HL-60 (cell line): ENCODE measurements around the gene IGFL2.

ENCODE experiments used
- DNase-seq, 2 experiments: peaks; one replicate each; pipeline ENCODE4 v3.0.0-alpha.2; 2010 to 2020; ENCODE audit warnings: low read depth in 1 of 2, low spot score in 1 of 2
- H3K27ac ChIP-seq: fragments of 250-450 bp; sonication (Bioruptor Pico); replicated peaks from 2 replicates; pipeline ENCODE4 v1.5.1; 2020; ENCODE audit warnings: mild to moderate bottlenecking, moderate library complexity
- H3K27me3 ChIP-seq: fragments of 250-450 bp; sonication (Bioruptor Pico); 2 replicates; pipeline ENCODE4 v1.5.1; 2021; ENCODE audit warnings: mild to moderate bottlenecking, moderate library complexity; ENCODE audit not compliant: insufficient read depth, poor library complexity, severe bottlenecking
- H3K4me3 ChIP-seq: replicated peaks from 2 replicates; pipeline ENCODE4 v1.5.1; 2011; ENCODE audit warnings: mild to moderate bottlenecking, control low read depth, low read length; ENCODE audit not compliant: insufficient read depth
- GABPA ChIP-seq: IDR thresholded peaks from 2 replicates; pipeline ENCODE4 v1.6.1; 2012; ENCODE audit warnings: low read depth
- POLR2AphosphoS5 ChIP-seq: IDR thresholded peaks from 2 replicates; pipeline ENCODE4 v1.6.1; 2012; ENCODE audit warnings: low read depth
- REST ChIP-seq: IDR thresholded peaks from 2 replicates; pipeline ENCODE4 v1.6.1; 2012; ENCODE audit warnings: low read depth; ENCODE audit not compliant: insufficient replicate concordance
- SPI1 ChIP-seq: IDR thresholded peaks from 2 replicates; pipeline ENCODE4 v1.6.1; 2012; ENCODE audit warnings: low read depth, mild to moderate bottlenecking, borderline replicate concordance
- TF ChIP-seq, protein P1 (sequence below): IDR thresholded peaks from one replicate; pipeline ENCODE4 v1.5.1; 2011; ENCODE audit warnings: low read length, control low read depth, inconsistent platforms; ENCODE audit not compliant: insufficient read depth

Gene IGFL2

GRCh38 chr19:46204008-46204407, 56.0 kb downstream of the IGFL2 start:
- TF ChIP-seq GABPA (no peak), SPI1 (no peak), POLR2AphosphoS5 (no peak), REST (no peak)
- TF ChIP-seq, protein P1, sequence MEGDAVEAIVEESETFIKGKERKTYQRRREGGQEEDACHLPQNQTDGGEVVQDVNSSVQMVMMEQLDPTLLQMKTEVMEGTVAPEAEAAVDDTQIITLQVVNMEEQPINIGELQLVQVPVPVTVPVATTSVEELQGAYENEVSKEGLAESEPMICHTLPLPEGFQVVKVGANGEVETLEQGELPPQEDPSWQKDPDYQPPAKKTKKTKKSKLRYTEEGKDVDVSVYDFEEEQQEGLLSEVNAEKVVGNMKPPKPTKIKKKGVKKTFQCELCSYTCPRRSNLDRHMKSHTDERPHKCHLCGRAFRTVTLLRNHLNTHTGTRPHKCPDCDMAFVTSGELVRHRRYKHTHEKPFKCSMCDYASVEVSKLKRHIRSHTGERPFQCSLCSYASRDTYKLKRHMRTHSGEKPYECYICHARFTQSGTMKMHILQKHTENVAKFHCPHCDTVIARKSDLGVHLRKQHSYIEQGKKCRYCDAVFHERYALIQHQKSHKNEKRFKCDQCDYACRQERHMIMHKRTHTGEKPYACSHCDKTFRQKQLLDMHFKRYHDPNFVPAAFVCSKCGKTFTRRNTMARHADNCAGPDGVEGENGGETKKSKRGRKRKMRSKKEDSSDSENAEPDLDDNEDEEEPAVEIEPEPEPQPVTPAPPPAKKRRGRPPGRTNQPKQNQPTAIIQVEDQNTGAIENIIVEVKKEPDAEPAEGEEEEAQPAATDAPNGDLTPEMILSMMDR: no peak
- Histone ChIP-seq H3K27ac (no peak overlapping the region), H3K27me3 (peaks cover 5% of the 10 kb centered on the region), H3K4me3 (no peak overlapping the region)
- no peak for DNase-seq

GRCh38 chr19:46205183-46205984, 57.3 kb downstream of the IGFL2 start:
- DNase-seq: no peak
- H3K27me3 ChIP-seq: peaks cover 5% of the 10 kb centered on the region
- no peak overlapping the region for H3K27ac ChIP-seq
- no peak overlapping the region for H3K4me3 ChIP-seq
- TF ChIP-seq SPI1 (no peak), GABPA (no peak), REST (no peak), POLR2AphosphoS5 (no peak)
- TF ChIP-seq, protein P1: no peak

DNA sequence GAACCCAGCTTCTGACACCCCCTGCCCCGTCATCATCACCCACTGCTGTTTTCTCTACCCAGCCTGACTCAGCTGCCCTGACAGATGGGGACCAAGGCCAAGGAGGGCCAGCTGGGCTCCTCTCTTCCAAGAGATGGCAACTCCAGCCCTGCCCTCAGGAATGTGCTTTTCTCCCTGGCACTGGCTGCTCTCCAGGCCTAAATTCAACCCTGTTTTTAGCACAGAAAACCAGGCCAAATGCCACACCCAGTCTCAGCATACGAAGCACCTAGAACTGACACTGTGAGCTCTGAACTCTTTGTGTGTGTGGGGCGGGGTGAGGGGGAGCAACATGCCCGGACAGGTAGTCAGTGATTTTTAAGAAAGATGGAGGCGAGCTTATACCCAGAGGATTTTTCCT, 58.1 kb downstream of the IGFL2 start:
- DNase-seq: no peak
- no peak for TF ChIP-seq GABPA
- TF ChIP-seq, protein P1: no peak
- TF ChIP-seq SPI1: no peak
- Histone ChIP-seq H3K27ac (no peak overlapping the region), H3K4me3 (no peak overlapping the region), H3K27me3 (peaks cover 3% of the 10 kb centered on the region)

DNA sequence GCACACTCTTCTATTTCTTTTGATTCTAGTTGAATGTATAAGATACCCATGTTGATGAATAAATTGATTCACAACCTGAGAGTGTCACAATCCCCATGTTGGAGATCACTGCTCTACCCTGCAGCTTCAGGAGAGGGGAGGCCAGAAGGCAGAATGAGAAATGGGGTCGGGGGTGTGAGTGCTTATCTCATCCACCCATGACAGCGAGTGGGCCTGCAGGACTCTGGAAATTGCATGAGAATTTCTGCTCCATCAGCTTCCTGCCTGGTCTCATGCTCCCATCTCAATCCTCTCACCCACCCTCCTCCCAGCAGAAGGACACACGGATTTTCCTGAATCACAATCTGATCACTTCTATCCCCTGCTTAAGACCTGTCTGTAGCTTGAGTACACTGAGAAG, 58.6 kb downstream of the IGFL2 start:
- DNase-seq: no peak
- no peak overlapping the region for H3K4me3 ChIP-seq
- peaks cover 3% of the 10 kb centered on the region for H3K27me3 ChIP-seq
- no peak overlapping the region for H3K27ac ChIP-seq
- TF ChIP-seq SPI1: no peak
- no peak for TF ChIP-seq GABPA
- TF ChIP-seq REST: no peak
- TF ChIP-seq, protein P1: no peak
- TF ChIP-seq POLR2AphosphoS5: no peak
